Neuron (in vitro differentiated cells): ENCODE results near the gene LIX1L.
"Not testable (repeated sequence)": the region's sequence is repeated elsewhere in the genome, so short reads cannot be mapped to it uniquely, and the experiment has no call there.

Source experiments
- H2AFZ ChIP-seq: one replicate; pipeline ENCODE4 v1.6.1; 2013; ENCODE audit warnings: low read depth, mild to moderate bottlenecking, inconsistent platforms, low read length, moderate library complexity
- H3K27me3 ChIP-seq: one replicate; pipeline ENCODE4 v1.6.1; 2013; ENCODE audit warnings: low read length; ENCODE audit not compliant: insufficient read depth
- H3K36me3 ChIP-seq: one replicate; pipeline ENCODE4 v1.6.1; 2013; ENCODE audit warnings: low read length; ENCODE audit not compliant: insufficient read depth
- H3K4me1 ChIP-seq: one replicate; pipeline ENCODE4 v1.6.1; 2013; ENCODE audit warnings: low read length; ENCODE audit not compliant: insufficient read depth
- H3K4me3 ChIP-seq: 2 replicates; pipeline ENCODE4 v1.5.1; 2013; ENCODE audit warnings: mild to moderate bottlenecking, low read length, moderate library complexity
- H3K9me3 ChIP-seq: one replicate; pipeline ENCODE4 v1.6.1; 2013; ENCODE audit warnings: low read length

LIX1L gene

DNA sequence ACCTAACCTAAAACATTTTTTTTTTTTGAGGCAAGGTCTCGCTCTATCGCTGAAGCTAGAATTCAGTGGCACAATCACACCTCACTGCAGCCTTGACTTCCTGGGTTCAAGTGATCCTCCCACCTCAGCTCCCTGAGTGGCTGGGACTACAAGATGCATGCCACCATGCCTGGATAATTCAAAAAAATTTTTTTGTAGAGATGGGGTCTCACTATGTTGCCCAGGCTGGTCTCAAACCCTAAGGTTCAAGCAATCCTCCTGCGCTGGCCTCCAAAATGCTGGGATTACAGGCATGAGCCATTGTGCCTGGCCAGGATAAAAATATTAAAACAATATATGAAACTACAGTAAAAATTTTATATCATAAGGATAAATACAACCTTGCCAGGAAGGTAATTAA, 4.9 kb downstream of the LIX1L start:
- H3K36me3 ChIP-seq: peaks cover 9% of the 10 kb centered on the region
- H3K4me1 ChIP-seq: peaks cover 47% of the 10 kb centered on the region
- H3K4me3 ChIP-seq: no peak overlapping the region

DNA sequence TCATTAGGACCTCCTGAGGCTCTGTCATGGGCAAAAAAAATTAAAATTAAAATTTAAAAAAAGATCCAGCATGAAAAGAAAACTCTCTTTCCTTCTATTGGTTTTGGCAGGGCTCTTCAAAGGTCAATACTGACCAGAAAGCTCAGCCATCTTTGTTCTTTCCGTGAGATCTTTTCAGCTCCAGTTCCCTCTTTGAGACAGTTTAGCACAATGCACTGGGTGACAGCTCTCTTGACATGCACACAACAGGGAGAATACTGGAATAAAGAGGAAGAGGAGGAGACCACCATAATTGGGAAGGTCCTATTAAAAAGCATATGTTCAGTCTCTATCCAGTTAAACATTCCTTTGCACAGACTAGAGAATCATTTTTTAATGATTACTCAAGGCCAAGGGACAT, 6.3 kb downstream of the LIX1L start:
- Histone ChIP-seq H3K27me3 (no peaks in the 10 kb centered on the region), H3K4me1 (peaks cover 41% of the 10 kb centered on the region), H2AFZ (no peak overlapping the region), H3K36me3 (peaks cover 21% of the 10 kb centered on the region), H3K4me3 (no peak overlapping the region), H3K9me3 (no peaks in the 10 kb centered on the region)

More for the DNA sequence above, 4.9 kb downstream of the LIX1L start:
- H3K9me3 ChIP-seq: no peaks in the 10 kb centered on the region
- no peaks in the 10 kb centered on the region for H3K27me3 ChIP-seq
- no peak overlapping the region for H2AFZ ChIP-seq

DNA sequence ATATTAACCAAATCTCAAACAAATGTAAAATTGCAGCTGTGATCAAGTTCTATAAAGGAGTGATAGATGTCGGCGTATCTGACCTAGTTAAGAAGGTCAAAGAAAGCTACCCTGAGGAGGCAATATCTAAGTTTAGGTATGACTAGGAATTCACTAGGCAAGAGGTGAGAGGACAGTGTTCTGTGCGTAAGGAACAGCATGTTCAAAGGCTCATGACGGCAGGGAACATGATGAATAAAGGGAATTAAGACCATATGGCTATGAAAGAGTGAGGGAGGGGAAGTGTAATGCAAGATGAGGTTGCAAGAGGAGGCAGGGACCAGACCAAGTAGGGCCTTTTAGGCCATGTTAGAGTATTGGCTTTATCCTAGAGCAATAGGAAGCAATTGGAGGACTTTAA, 8.6 kb downstream of the LIX1L start:
- Histone ChIP-seq H3K4me3 (no peak overlapping the region), H2AFZ (no peak overlapping the region)

GRCh38 chr1:145947551-145947950, 10.3 kb downstream of the LIX1L start:
- Histone ChIP-seq H2AFZ (no peak overlapping the region), H3K4me1 (peaks cover 19% of the 10 kb centered on the region), H3K27me3 (no peaks in the 10 kb centered on the region), H3K9me3 (no peaks in the 10 kb centered on the region), H3K4me3 (no peak overlapping the region), H3K36me3 (peaks cover 46% of the 10 kb centered on the region)

More for the DNA sequence above, 8.6 kb downstream of the LIX1L start:
- H3K36me3 ChIP-seq: peaks cover 31% of the 10 kb centered on the region
- H3K9me3 ChIP-seq: no peaks in the 10 kb centered on the region
- H3K27me3 ChIP-seq: no peaks in the 10 kb centered on the region
- peaks cover 19% of the 10 kb centered on the region for H3K4me1 ChIP-seq

- no peaks in the 10 kb centered on the region for H3K27me3 ChIP-seq
- peaks cover 52% of the 10 kb centered on the region for H3K36me3 ChIP-seq
- no peak overlapping the region for H3K4me3 ChIP-seq
- H3K4me1 ChIP-seq: peaks cover 10% of the 10 kb centered on the region
- H3K9me3 ChIP-seq: no peaks in the 10 kb centered on the region
- H2AFZ ChIP-seq: no peak overlapping the region
These were observed 11.3 kb downstream of the LIX1L start for GRCh38 chr1:145946477-145946986.

DNA sequence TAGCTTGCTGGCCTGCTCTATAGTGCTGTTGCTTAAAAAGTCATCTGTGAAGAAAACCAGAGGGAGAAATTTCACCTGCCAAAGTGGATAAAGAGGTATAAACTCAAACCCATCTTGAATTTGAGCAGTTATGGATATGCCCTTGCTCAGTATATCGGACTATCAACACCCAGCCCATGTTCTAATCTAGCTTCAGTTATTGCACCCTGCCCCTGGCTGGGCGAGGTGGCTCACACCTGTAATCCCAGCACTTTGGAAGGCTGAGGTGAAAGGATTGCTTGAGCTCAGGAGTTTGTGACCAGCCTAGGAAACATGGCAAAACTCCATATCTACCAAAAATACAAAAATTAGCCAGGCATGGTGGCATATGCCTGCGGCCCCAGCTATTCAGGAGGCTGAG, 13.3 kb downstream of the LIX1L start:
- Histone ChIP-seq H3K27me3 (no peaks in the 10 kb centered on the region), H3K4me3 (no peak overlapping the region), H2AFZ (no peak overlapping the region), H3K4me1 (no peaks in the 10 kb centered on the region), H3K9me3 (no peaks in the 10 kb centered on the region), H3K36me3 (peaks cover 65% of the 10 kb centered on the region)

- no peaks in the 10 kb centered on the region for H3K9me3 ChIP-seq
- H3K4me1 ChIP-seq: no peaks in the 10 kb centered on the region
- H3K4me3 ChIP-seq: no peak overlapping the region
- H3K36me3 ChIP-seq: peaks cover 56% of the 10 kb centered on the region
- H2AFZ ChIP-seq: no peak overlapping the region
- H3K27me3 ChIP-seq: no peaks in the 10 kb centered on the region
These were observed 14.9 kb downstream of the LIX1L start for GRCh38 chr1:145942871-145943270.

DNA sequence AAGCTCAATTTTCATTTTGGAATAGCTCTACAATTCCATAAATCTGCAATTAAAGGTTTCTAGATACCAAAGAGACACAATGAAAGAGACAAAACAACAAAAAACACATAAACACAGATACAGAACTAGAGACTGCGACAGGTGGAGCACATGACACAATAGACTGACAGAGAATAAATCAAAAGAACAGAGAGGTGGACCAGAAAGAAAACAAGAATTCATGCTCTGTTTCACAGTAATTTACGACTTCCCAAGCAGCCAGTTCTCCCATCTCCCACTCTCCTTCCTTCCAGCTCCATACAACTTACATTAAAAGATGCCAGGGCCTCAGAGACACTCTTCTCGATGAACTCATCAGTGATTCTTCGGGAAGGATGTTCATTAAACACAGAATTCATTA, 15.4 kb downstream of the LIX1L start:
- peaks cover 56% of the 10 kb centered on the region for H3K36me3 ChIP-seq
- H3K9me3 ChIP-seq: no peaks in the 10 kb centered on the region
- H3K4me1 ChIP-seq: no peaks in the 10 kb centered on the region
- H3K27me3 ChIP-seq: no peaks in the 10 kb centered on the region
- no peak overlapping the region for H3K4me3 ChIP-seq
- H2AFZ ChIP-seq: no peak overlapping the region

GRCh38 chr1:145937436-145937835, 20.4 kb downstream of the LIX1L start:
- Histone ChIP-seq H3K27me3 (no peaks in the 10 kb centered on the region), H3K4me1 (no peaks in the 10 kb centered on the region), H3K4me3 (no peak overlapping the region), H3K9me3 (no peaks in the 10 kb centered on the region), H3K36me3 (peaks cover 52% of the 10 kb centered on the region), H2AFZ (no peak overlapping the region)

- Histone ChIP-seq H3K36me3 (peaks cover 44% of the 10 kb centered on the region), H3K27me3 (no peaks in the 10 kb centered on the region), H3K9me3 (no peaks in the 10 kb centered on the region), H3K4me3 (no peak overlapping the region), H2AFZ (no peak overlapping the region), H3K4me1 (no peaks in the 10 kb centered on the region)
These were observed 21.6 kb downstream of the LIX1L start for GRCh38 chr1:145936247-145936646.

- no peaks in the 10 kb centered on the region for H3K4me1 ChIP-seq
- peaks cover 42% of the 10 kb centered on the region for H3K36me3 ChIP-seq
- H3K27me3 ChIP-seq: no peaks in the 10 kb centered on the region
- H3K4me3 ChIP-seq: no peak overlapping the region
- no peaks in the 10 kb centered on the region for H3K9me3 ChIP-seq
- no peak overlapping the region for H2AFZ ChIP-seq
These were observed 22.1 kb downstream of the LIX1L start for GRCh38 chr1:145935708-145936107.

DNA sequence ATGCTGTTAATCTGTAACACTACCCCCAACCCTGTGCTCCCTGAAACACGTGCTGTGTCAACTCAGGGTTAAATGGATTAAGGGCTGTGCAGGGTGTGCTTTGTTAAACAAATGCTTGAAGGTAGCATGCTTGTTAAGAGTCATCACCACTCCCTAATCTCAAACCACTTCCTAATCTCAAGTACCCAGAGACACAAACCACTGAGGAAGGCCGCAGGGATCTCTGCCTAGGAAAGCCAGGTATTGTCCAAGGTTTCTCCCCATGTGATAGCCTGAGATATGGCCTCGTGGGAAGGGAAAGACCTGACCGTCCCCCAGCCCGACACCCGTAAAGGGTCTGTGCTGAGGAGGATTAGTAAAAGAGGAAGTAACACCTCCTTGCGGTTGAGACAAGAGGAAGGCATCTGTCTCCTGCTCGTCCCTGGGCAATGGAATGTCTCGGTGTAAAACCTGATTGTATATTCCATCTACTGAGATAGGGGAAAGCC, 25.3 kb downstream of the LIX1L start:
- H3K9me3 ChIP-seq, H3K4me3 ChIP-seq, H2AFZ ChIP-seq, H3K4me1 ChIP-seq, H3K27me3 ChIP-seq: not testable (repeated sequence)
- H3K36me3 ChIP-seq: peaks cover 34% of the 10 kb centered on the region

DNA sequence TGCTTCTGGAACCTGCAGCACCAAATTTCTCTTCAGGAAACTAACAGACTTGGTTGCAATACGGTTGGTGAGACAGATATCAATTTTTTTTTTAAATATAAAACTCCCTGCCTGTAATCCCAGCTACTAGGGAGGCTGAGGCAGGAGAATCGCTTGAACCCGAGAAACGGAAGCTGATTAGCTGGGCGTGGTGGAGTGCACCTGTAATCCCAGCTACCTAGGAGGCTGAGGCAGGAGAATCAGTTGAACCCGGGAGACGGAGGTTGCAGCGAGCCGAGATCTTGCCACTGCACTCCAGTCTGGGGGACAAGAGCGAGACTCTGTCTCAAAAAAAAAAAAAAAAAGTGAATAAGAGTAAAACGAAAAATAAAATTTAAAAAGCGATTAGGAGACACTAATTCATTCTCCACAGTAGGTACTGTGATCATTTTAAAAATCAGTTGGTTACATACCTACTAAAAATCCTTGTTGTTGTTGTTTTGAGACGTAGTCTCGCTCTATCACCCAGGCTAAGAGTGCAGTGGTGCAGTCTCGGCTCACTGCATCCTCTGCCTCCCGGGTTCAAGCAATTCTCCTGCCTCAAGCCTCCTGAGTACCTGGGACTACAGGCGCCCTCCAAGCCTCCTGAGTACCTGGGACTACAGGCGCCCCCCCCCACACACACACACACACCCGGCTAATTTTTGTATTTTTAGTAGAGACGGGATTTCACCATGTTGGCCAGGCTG, 29.7 kb downstream of the LIX1L start:
- Histone ChIP-seq H2AFZ (no peak overlapping the region), H3K9me3 (no peaks in the 10 kb centered on the region), H3K27me3 (no peaks in the 10 kb centered on the region), H3K4me3 (peak overlapping the region; percentile 84), H3K4me1 (peaks cover 14% of the 10 kb centered on the region), H3K36me3 (peaks cover 23% of the 10 kb centered on the region)
